ENCODE results near the gene RPL15. TPM values are rescaled to one million over a fixed set of nuclear protein-coding genes. Genes with fewer than 3 reads are reported as not detected.

RPL15 gene
- total RNA-seq, 2 donors from 2014 or later, result 1,434 to 1,547 TPM

GRCh38 chr3:23966328-23966727 is 49.4 kb downstream of the RPL15 start:
- no peak overlapping the region for H3K27ac ChIP-seq

GRCh38 chr3:23968463-23969184 is 51.7 kb downstream of the RPL15 start:
- H3K9ac ChIP-seq (ENCODE audit: low read depth in 2 of 2, low read length in 2 of 2), result no peak overlapping the region
- DNase-seq, result no peak
- no peak for TF ChIP-seq CTCF (IDR thresholded peaks at IDR 0.05)
- no peak overlapping the region for H3K27ac ChIP-seq
- no peaks in the 10 kb centered on the region for H3K9me3 ChIP-seq
- H3K36me3 ChIP-seq, result no peaks in the 10 kb centered on the region
- intact Hi-C loops (cut with DNase I), result no loop called here
- H3K4me3 ChIP-seq, result no peak overlapping the region
- no peaks in the 10 kb centered on the region for H3K4me1 ChIP-seq
- H3K27me3 ChIP-seq, result no peaks in the 10 kb centered on the region

More at GRCh38 chr3:23966328-23966727, 49.4 kb downstream of the RPL15 start:
- TF ChIP-seq CTCF (IDR thresholded peaks at IDR 0.05), result no peak
- no peak overlapping the region for H3K4me3 ChIP-seq
- H3K36me3 ChIP-seq, result no peaks in the 10 kb centered on the region
- DNase-seq, result no peak
- no peaks in the 10 kb centered on the region for H3K4me1 ChIP-seq
- no peak overlapping the region for H3K9ac ChIP-seq (ENCODE audit: low read depth in 2 of 2, low read length in 2 of 2)
- no peaks in the 10 kb centered on the region for H3K9me3 ChIP-seq
- intact Hi-C loops (cut with DNase I), result no loop called here
- no peaks in the 10 kb centered on the region for H3K27me3 ChIP-seq

- no peak for TF ChIP-seq CTCF (IDR thresholded peaks at IDR 0.05)
- H3K27ac ChIP-seq, result no peak overlapping the region
- H3K9me3 ChIP-seq, result no peaks in the 10 kb centered on the region
- no peaks in the 10 kb centered on the region for H3K36me3 ChIP-seq
- intact Hi-C loops (cut with DNase I), result no loop called here
- no peaks in the 10 kb centered on the region for H3K4me1 ChIP-seq
- H3K27me3 ChIP-seq, result no peaks in the 10 kb centered on the region
- DNase-seq, result no peak
- H3K4me3 ChIP-seq, result no peak overlapping the region
- no peak overlapping the region for H3K9ac ChIP-seq (ENCODE audit: low read depth in 2 of 2, low read length in 2 of 2)
Measured at GRCh38 chr3:23969393-23969792, 52.5 kb downstream of the RPL15 start.

Other genes starting within 250 kb of the RPL15 start
- 10 to 100 TPM; 68.6 to 81.7 TPM for gene UBE2E1, start 111.2 kb upstream of the RPL15 start, total RNA-seq
- gene NKIRAS1, start 142 bp upstream of the RPL15 start, total RNA-seq, result 1 to 10 TPM; 2.6 to 5.4 TPM
- gene NR1D2, start 28.2 kb downstream of the RPL15 start, total RNA-seq, result 10 to 100 TPM in 1 of 2 donors, 1 to 10 TPM in 1; 9.8 to 41.9 TPM

Data from colonic mucosa (tissue), 4 donors.